CD14-positive monocyte (primary cell): ENCODE measurements around the gene CSTPP1. TPM values are rescaled to one million over a fixed set of nuclear protein-coding genes. Genes with fewer than 3 reads are reported as not detected.

Experiments
- DNase-seq, 3 donors: peaks; one replicate each; pipeline ENCODE4 v3.0.0-alpha.2; 2011 to 2022
- H2AFZ ChIP-seq: 2 replicates; pipeline ENCODE4 v1.6.0; 2012; ENCODE audit warnings: mild to moderate bottlenecking, low read depth, low read length, inconsistent platforms; ENCODE audit not compliant: insufficient read depth, poor library complexity, severe bottlenecking
- H3K27ac ChIP-seq, 2 donors: 1 replicate in 1 of 2; 2 replicates in 1 of 2; pipeline ENCODE4 v1.5.1; 2012 to 2013; ENCODE audit warnings: low read length in 2 of 2, control low read depth in 1 of 2, inconsistent platforms in 1 of 2, low read depth in 1 of 2, mild to moderate bottlenecking in 1 of 2
- H3K27me3 ChIP-seq, 2 donors: one replicate each; pipeline versions ENCODE4 v1.6.0 to v1.6.1; 2011 to 2013; ENCODE audit warnings: low read length in 2 of 2; ENCODE audit not compliant: control insufficient read depth in 2 of 2, insufficient read depth in 2 of 2
- H3K36me3 ChIP-seq, 2 donors: replicated peaks in 1 of 2; 1 replicate in 1 of 2; 2 replicates in 1 of 2; pipeline versions ENCODE4 v1.5.1 to v1.6.1; 2012 to 2013; ENCODE audit warnings: low read length in 2 of 2, control low read depth in 1 of 2, inconsistent platforms in 1 of 2, mild to moderate bottlenecking in 1 of 2; ENCODE audit not compliant: insufficient read depth in 2 of 2, control insufficient read depth in 1 of 2
- H3K4me1 ChIP-seq, 2 donors: 1 replicate in 1 of 2; 2 replicates in 1 of 2; pipeline versions ENCODE4 v1.5.1 to v1.6.1; 2012 to 2013; ENCODE audit warnings: low read length in 2 of 2, control low read depth in 1 of 2, inconsistent platforms in 1 of 2, mild to moderate bottlenecking in 1 of 2, moderate library complexity in 1 of 2; ENCODE audit not compliant: insufficient read depth in 2 of 2, control insufficient read depth in 1 of 2
- H3K4me2 ChIP-seq: replicated peaks from 2 replicates; pipeline ENCODE3; 2012; ENCODE audit warnings: low read length, moderate library complexity, mild to moderate bottlenecking; ENCODE audit not compliant: poor library complexity, severe bottlenecking; ENCODE audit errors: extremely low read depth
- H3K4me3 ChIP-seq, 3 experiments: fragments of 200-600 bp in 1 of 3; sonication (generic) in 1 of 3; replicated peaks in 1 of 3; 1 replicate in 2 of 3; 2 replicates in 1 of 3; pipeline ENCODE4 v1.5.1; 2011 to 2013; ENCODE audit warnings: low read length in 3 of 3, mild to moderate bottlenecking in 3 of 3, control low read depth in 2 of 3, low read depth in 2 of 3, inconsistent platforms in 1 of 3, moderate library complexity in 1 of 3
- H3K79me2 ChIP-seq: 2 replicates; pipeline ENCODE4 v1.6.0; 2012; ENCODE audit warnings: mild to moderate bottlenecking, control low read depth, inconsistent platforms, low read length, moderate library complexity; ENCODE audit not compliant: insufficient read depth
- H3K9ac ChIP-seq: 2 replicates; pipeline ENCODE4 v1.6.0; 2017; ENCODE audit warnings: low read length, mild to moderate bottlenecking; ENCODE audit not compliant: insufficient read depth, poor library complexity, severe bottlenecking
- H3K9me3 ChIP-seq, 2 donors: replicated peaks in 1 of 2; 1 replicate in 1 of 2; 2 replicates in 1 of 2; pipeline versions ENCODE4 v1.5.1 to v1.6.1; 2012 to 2013; ENCODE audit warnings: low read length in 2 of 2, control low read depth in 1 of 2; ENCODE audit not compliant: control insufficient read depth in 1 of 2, insufficient read depth in 1 of 2
- H4K20me1 ChIP-seq: 2 replicates; pipeline ENCODE4 v1.6.0; 2012; ENCODE audit warnings: mild to moderate bottlenecking, low read length, control low read depth, moderate library complexity; ENCODE audit not compliant: insufficient read depth
- H3K27ac Mint-ChIP-seq, 7 donors: one replicate each; pipeline ENCODE4 v1.8.0; 2020; ENCODE audit warnings: mild to moderate bottlenecking in 7 of 7, mixed read lengths in 7 of 7, moderate library complexity in 6 of 7, inconsistent platforms in 2 of 7
- H3K27me3 Mint-ChIP-seq, 3 donors: one replicate each; pipeline ENCODE4 v1.8.0; 2021 to 2022; ENCODE audit warnings: low read depth in 3 of 3, mild to moderate bottlenecking in 3 of 3, mixed read lengths in 3 of 3, moderate library complexity in 3 of 3, inconsistent platforms in 1 of 3
- H3K36me3 Mint-ChIP-seq, 2 donors: one replicate each; pipeline ENCODE4 v1.8.0; 2020; ENCODE audit warnings: mixed read lengths in 2 of 2, inconsistent platforms in 1 of 2, mild to moderate bottlenecking in 1 of 2
- H3K4me1 Mint-ChIP-seq: one replicate; pipeline ENCODE4 v1.8.0; 2020; ENCODE audit warnings: mild to moderate bottlenecking, mixed read lengths
- H3K4me3 Mint-ChIP-seq, 2 donors: one replicate each; pipeline ENCODE4 v1.8.0; 2020; ENCODE audit warnings: mild to moderate bottlenecking in 2 of 2, mixed read lengths in 2 of 2, moderate library complexity in 1 of 2
- H3K9me3 Mint-ChIP-seq, 7 donors: one replicate each; pipeline ENCODE4 v1.8.0; 2020 to 2022; ENCODE audit warnings: mixed read lengths in 7 of 7, mild to moderate bottlenecking in 6 of 7, moderate library complexity in 6 of 7, inconsistent platforms in 2 of 7
- CTCF ChIP-seq: fragments of 200-600 bp; IDR thresholded peaks from one replicate; pipeline ENCODE4 v1.8.0; 2022; ENCODE audit warnings: antibody characterized with exemption, mild to moderate bottlenecking
- WGBS: methylation state at CpG from one replicate; pipeline ENCODE4 v1.1.5; 2013; ENCODE audit warnings: missing lambda C conversion rate; ENCODE audit not compliant: insufficient coverage; 5-methylcytosine and 5-hydroxymethylcytosine counted together
- intact Hi-C, 2 donors: fragments of 100-400 bp; cut with micrococcal nuclease; formaldehyde crosslinking; loops; one replicate each; pipeline versions ENCODE4 v1.15.0 to v1.15.1; 2023
- polyA plus RNA-seq, 3 donors: library from polyadenylated mRNA; depleted of rRNA in 1 of 3; unstranded in 2 of 3; stranded (reverse) in 1 of 3; fragments of 300-500 nt in 2 of 3; fragments of >200 nt in 1 of 3; fragmentation: Illumina TruSeq in 2 of 3; gene quantifications; 1 replicate in 2 of 3; 2 replicates in 1 of 3; pipeline ENCODE4 v1.2.3, GENCODE V29; 2012 to 2021

CSTPP1 gene
- polyA plus RNA-seq, 3 donors, result 4.5 to 6.5 (median 5.9) TPM

- Mint-ChIP-seq H3K27ac (no peak overlapping the region), H3K4me3 (peak overlapping the region in 1 of 2 donors; percentile 51), H3K27me3 (peaks cover 33 to 42% (median 34%) of the 10 kb centered on the region in 3 donors), H3K36me3 (no peaks in the 10 kb centered on the region), H3K9me3 (peaks cover 0 to 12% (median 2%) of the 10 kb centered on the region in 7 donors), H3K4me1 (peaks cover 18% of the 10 kb centered on the region)
- WGBS, result 98% methylated on average over 16 of the region's 25 CpGs
- Histone ChIP-seq H3K4me1 (peaks cover 23 to 26% of the 10 kb centered on the region in 2 donors), H3K27ac (no peak overlapping the region), H3K9ac (no peak overlapping the region), H3K4me3 (no peak overlapping the region), H2AFZ (no peak overlapping the region), H4K20me1 (no peaks in the 10 kb centered on the region), H3K9me3 (peaks cover 0 to 6% of the 10 kb centered on the region in 2 donors), H3K79me2 (no peaks in the 10 kb centered on the region), H3K36me3 (no peaks in the 10 kb centered on the region), H3K27me3 (peaks cover 26 to 41% of the 10 kb centered on the region in 2 donors), H3K4me2 (no peak overlapping the region)
- TF ChIP-seq CTCF, result no peak
- DNase-seq, result no peak
- intact Hi-C loops, result no loop called here
Measured at GRCh38 chr11:47183031-47183856, 246.7 kb downstream of the CSTPP1 start.

- DNase-seq, result no peak
- H3K27me3 Mint-ChIP-seq, result peaks cover 37 to 49% (median 41%) of the 10 kb centered on the region in 3 donors
- no peaks in the 10 kb centered on the region for H4K20me1 ChIP-seq
- peaks cover 0 to 6% of the 10 kb centered on the region in 2 donors for H3K9me3 ChIP-seq
- WGBS, result 91% methylated on average over 6 of the region's 7 CpGs
- H3K9me3 Mint-ChIP-seq, result peaks cover 0 to 14% (median 2%) of the 10 kb centered on the region in 7 donors
- H3K27me3 ChIP-seq, result peaks cover 29 to 48% of the 10 kb centered on the region in 2 donors
- intact Hi-C loops, result no loop called here
- H3K4me3 ChIP-seq, result no peak overlapping the region
- no peaks in the 10 kb centered on the region for H3K36me3 ChIP-seq
- H3K79me2 ChIP-seq, result no peaks in the 10 kb centered on the region
- no peak overlapping the region for H3K9ac ChIP-seq
- no peak for TF ChIP-seq CTCF
- H3K4me3 Mint-ChIP-seq, result peak overlapping the region in 1 of 2 donors; percentile 51
- peak overlapping the region in 1 of 7 donors; percentile 4 for H3K27ac Mint-ChIP-seq
- no peaks in the 10 kb centered on the region for H3K36me3 Mint-ChIP-seq
- no peak overlapping the region for H2AFZ ChIP-seq
- H3K27ac ChIP-seq, result no peak overlapping the region
- H3K4me2 ChIP-seq, result no peak overlapping the region
- H3K4me1 Mint-ChIP-seq, result peaks cover 17% of the 10 kb centered on the region
- peaks cover 20 to 23% of the 10 kb centered on the region in 2 donors for H3K4me1 ChIP-seq
Measured at GRCh38 chr11:47183969-47184368, 247.4 kb downstream of the CSTPP1 start.
